Gastroesophageal sphincter (tissue), 3 donors: ENCODE results near the gene IQSEC3.

ENCODE experiments used
- EP300 ChIP-seq: sonication (generic); formaldehyde crosslinking; IDR thresholded peaks from one replicate; pipeline ENCODE4 v1.6.1; 2017; ENCODE audit warnings: antibody characterized with exemption, mild to moderate bottlenecking
- POLR2A ChIP-seq, 2 donors: fragments of 450-650 bp; IDR thresholded peaks; one replicate each; pipeline ENCODE4 v1.6.1; 2017; ENCODE audit warnings: antibody characterized with exemption in 2 of 2, mild to moderate bottlenecking in 2 of 2, moderate library complexity in 1 of 2
- POLR2AphosphoS5 ChIP-seq: sonication (generic); formaldehyde crosslinking; IDR thresholded peaks from one replicate; pipeline ENCODE4 v1.6.1; 2017; ENCODE audit warnings: antibody characterized with exemption
- TF ChIP-seq, protein P1 (sequence below), 4 experiments: fragments of 200-600 bp in 2 of 4; fragments of 450-650 bp in 2 of 4; sonication (generic) in 1 of 4; IDR thresholded peaks; one replicate each; pipeline ENCODE4 v1.5.1; 2017 to 2019; ENCODE audit warnings: antibody characterized with exemption in 4 of 4, mild to moderate bottlenecking in 2 of 4, moderate library complexity in 2 of 4

DNA sequence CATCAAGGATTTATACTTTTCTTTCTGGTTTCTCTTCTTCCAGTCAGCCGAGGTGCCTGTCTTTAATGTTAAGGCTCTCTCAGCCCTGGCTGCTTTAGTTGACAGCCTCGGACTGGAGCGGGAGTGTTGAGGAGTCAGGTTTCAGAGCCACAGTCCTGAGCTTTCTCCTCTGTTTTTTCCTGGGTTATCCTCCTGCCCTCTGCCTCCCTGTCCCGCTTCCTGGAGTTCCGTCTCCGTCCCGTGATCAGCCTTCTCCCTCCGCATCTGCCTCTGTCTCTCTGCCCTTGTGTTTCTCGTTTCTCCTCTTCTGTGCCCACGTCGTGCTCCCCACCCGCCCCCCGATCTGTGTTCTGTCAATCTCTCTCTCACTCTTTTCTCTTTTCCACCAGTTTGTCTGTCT is 33.0 kb downstream of the IQSEC3 start:
- TF ChIP-seq, protein P1, sequence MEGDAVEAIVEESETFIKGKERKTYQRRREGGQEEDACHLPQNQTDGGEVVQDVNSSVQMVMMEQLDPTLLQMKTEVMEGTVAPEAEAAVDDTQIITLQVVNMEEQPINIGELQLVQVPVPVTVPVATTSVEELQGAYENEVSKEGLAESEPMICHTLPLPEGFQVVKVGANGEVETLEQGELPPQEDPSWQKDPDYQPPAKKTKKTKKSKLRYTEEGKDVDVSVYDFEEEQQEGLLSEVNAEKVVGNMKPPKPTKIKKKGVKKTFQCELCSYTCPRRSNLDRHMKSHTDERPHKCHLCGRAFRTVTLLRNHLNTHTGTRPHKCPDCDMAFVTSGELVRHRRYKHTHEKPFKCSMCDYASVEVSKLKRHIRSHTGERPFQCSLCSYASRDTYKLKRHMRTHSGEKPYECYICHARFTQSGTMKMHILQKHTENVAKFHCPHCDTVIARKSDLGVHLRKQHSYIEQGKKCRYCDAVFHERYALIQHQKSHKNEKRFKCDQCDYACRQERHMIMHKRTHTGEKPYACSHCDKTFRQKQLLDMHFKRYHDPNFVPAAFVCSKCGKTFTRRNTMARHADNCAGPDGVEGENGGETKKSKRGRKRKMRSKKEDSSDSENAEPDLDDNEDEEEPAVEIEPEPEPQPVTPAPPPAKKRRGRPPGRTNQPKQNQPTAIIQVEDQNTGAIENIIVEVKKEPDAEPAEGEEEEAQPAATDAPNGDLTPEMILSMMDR (IDR thresholded peaks at IDR 0.05) = no peak
- TF ChIP-seq POLR2AphosphoS5 (no peak), EP300 (no peak), POLR2A (IDR thresholded peaks at IDR 0.05) (no peak)
